ENCODE data around the gene INPP4A.
A peak's percentile ranks its signal among the peaks of the same experiment; 100 is the strongest.

INPP4A gene

GRCh38 chr2:98554116-98554861 is 109.6 kb downstream of the INPP4A start:
- no peak for DNase-seq (ENCODE audit: low spot score)
- TF ChIP-seq CTCF (IDR thresholded peaks at IDR 0.05; ENCODE audit: extremely low read depth, missing control alignments): no peak

DNA sequence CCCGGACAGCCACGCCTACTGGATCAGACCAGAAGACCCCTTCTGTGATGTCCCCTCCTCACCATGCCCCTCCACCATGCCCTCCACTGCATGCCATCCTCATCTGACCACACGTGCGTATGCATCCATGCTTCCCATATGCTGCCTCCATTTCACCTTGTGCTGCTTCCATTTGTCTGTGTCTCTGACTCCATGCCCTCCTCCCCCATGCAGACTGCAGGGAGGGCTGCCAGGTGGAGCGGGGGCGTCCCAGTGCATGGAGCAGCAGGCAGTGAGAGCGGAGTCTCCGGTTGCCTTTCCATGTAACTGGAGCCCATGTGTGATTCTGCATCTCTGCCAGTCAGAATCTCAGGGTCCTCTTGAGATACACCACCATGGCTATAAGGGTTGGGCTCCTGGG is 111.0 kb downstream of the INPP4A start:
- no peak for DNase-seq (ENCODE audit: low spot score)
- TF ChIP-seq CTCF (IDR thresholded peaks at IDR 0.05; ENCODE audit: extremely low read depth, missing control alignments): no peak

DNA sequence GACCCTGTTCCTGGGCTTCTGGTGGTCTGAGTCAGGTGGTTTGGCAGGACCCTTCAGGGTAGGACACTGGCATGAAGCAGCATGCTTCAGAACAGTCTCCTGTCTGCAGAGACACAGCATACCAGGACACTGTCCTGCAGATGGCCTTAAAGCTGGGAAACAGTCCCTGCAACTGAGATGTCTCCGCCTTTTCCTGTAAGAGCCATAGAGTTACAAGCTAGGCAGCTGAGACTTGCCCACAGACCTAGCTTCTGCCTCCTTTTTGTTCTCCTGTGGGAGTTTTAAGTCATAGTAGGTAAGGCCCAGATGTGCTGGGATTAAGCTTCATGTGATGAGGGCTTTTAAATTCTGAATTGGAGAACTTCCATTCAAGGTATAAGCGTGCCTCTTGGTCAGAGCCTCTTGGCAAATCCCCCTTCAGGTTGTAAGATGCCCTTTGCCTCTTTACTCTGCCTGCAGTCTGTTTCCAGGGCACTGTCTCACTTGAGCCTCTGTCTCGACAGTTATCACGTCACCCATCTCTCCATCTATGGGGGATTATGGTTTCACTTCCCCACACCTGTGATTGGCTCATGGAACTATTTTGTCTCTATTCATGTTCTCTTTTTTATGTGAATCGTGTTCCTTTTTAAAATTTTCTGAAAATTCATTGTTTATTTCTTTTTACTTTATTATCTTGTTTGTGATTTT is 111.8 kb downstream of the INPP4A start:
- peak; percentile 72 for DNase-seq (ENCODE audit: low spot score)
- TF ChIP-seq CTCF (IDR thresholded peaks at IDR 0.05; ENCODE audit: extremely low read depth, missing control alignments): no peak

GRCh38 chr2:98558852-98559530 is 114.3 kb downstream of the INPP4A start:
- TF ChIP-seq CTCF (IDR thresholded peaks at IDR 0.05; ENCODE audit: extremely low read depth, missing control alignments): no peak
- no peak for DNase-seq (ENCODE audit: low spot score)

GRCh38 chr2:98559581-98559980 is 114.9 kb downstream of the INPP4A start:
- DNase-seq (ENCODE audit: low spot score): no peak

DNA sequence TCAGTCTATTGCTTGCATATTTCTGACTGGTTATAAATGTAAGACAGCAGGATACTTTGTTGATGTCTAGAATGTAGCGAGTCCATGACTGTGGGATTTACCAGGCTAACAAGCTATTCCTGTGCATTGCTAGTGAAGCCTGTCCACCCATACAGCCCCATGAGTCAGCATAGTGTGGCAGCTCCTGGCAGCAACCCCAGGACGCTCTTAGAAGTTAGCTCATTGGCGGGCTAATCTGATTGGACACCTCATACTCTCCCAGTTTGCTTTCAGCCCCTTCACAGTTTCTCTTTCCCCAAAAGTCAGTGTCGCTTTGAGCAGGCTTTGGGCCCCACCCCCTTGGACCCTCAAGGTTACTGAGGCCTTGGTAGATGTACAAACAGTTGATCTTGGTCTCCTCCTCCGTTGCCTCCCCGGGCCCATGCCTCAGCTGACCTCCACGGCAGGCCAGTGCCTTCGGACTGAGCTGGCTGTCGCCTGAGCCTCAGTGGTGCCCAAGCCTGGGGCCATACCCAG is 115.7 kb downstream of the INPP4A start:
- DNase-seq (ENCODE audit: low spot score): no peak
- TF ChIP-seq CTCF (IDR thresholded peaks at IDR 0.05; ENCODE audit: extremely low read depth, missing control alignments): no peak

More at GRCh38 chr2:98559581-98559980, 114.9 kb downstream of the INPP4A start:
- no peak for TF ChIP-seq CTCF (IDR thresholded peaks at IDR 0.05; ENCODE audit: extremely low read depth, missing control alignments)

DNA sequence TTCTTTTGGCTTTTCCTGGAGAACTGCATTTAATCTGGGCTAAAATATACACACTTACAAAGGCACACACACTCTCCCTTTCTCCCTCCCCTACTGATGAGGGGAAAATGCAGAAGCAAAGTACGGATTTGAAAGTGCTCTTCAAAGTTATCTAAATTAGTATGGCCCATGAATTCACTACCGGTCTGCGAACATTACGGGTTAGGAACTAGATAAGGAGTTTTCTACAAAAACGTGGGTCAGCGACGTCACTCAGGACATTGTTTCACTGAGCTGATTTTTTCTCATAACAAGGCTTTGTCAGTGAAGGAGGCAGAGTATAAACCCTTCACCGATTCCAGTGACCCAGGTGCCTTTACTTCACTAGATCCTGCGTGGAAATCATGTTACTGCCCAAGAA is 116.4 kb downstream of the INPP4A start:
- TF ChIP-seq CTCF (IDR thresholded peaks at IDR 0.05; ENCODE audit: extremely low read depth, missing control alignments): no peak
- no peak for DNase-seq (ENCODE audit: low spot score)
